Measurements from ENCODE around the gene TP53I13. TPM values are rescaled to one million over a fixed set of nuclear protein-coding genes. Genes with fewer than 3 reads are reported as not detected.

Gene TP53I13
- total and polyA plus RNA-seq, 10 of the 15 experiments (the other 5 are each of a cell fraction or from before 2014, with no cell fraction given), result 0.31 to 45.1 (median 19.5) TPM; not detected in 1

DNA sequence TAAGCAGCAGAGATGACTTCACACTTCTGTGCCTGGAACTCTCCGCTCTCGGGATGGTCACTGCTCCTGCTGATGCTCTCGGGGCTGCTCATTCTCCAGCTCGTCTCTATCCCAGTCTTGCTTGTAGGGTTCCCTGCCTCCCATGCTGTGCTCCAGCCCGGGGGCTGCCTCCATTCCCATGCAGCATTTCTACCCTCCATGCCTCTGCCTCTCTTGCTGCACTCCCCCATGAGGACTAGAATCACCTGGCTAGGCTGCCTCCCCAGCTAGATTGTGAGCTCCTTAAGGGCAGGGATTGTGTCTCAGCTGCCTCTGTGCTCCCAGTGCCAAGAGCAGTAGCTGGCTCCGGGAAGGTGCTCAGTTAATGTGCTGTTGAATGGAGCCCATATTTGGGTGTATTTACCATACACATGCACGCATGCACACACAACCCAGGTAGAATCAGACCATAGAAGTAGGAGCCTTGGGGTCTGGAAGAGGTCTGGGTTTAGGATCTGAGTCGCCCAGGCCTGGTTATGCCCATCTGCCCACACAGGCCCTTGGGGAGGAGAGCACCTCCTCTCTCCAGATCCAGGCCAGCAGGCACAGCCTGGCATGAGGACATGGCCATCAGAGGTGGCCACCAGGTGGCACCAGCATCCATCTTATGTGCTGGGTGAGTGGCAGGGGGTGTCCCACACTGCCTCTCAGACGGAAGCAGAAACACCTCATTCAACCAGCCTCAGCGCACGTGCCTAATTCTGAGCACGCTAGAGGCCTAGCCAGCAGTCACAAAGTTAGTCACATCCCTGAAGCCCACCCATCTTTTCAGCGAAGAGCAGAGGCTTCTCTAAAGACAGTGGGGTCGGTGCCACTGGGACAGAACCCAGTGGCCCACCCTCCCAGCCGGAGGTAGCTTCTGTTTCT, 11.6 kb downstream of the TP53I13 start (continued):
- TF ChIP-seq, protein P1, sequence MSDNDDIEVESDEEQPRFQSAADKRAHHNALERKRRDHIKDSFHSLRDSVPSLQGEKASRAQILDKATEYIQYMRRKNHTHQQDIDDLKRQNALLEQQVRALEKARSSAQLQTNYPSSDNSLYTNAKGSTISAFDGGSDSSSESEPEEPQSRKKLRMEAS (IDR thresholded peaks at IDR 0.05; ENCODE audit: low read depth, low read length), result peak; percentile 91
- TF ChIP-seq ZBED1 (IDR thresholded peaks at IDR 0.05; ENCODE audit: borderline replicate concordance) (no peak), IKZF2 (IDR thresholded peaks at IDR 0.05) (no peak), EZH2 (IDR thresholded peaks at IDR 0.05; ENCODE audit: borderline replicate concordance, control insufficient read depth, low read depth, low read length) (no peak), ZNF274 (IDR thresholded peaks at IDR 0.05; ENCODE audit: insufficient read depth, insufficient read length) (no peak), SUPT20H (IDR thresholded peaks at IDR 0.05; ENCODE audit: borderline replicate concordance, control insufficient read depth, low read depth, low read length) (no peak)
- TF ChIP-seq, protein P2, sequence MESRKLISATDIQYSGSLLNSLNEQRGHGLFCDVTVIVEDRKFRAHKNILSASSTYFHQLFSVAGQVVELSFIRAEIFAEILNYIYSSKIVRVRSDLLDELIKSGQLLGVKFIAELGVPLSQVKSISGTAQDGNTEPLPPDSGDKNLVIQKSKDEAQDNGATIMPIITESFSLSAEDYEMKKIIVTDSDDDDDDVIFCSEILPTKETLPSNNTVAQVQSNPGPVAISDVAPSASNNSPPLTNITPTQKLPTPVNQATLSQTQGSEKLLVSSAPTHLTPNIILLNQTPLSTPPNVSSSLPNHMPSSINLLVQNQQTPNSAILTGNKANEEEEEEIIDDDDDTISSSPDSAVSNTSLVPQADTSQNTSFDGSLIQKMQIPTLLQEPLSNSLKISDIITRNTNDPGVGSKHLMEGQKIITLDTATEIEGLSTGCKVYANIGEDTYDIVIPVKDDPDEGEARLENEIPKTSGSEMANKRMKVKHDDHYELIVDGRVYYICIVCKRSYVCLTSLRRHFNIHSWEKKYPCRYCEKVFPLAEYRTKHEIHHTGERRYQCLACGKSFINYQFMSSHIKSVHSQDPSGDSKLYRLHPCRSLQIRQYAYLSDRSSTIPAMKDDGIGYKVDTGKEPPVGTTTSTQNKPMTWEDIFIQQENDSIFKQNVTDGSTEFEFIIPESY (IDR thresholded peaks at IDR 0.05), result no peak
- TF ChIP-seq, protein P3, sequence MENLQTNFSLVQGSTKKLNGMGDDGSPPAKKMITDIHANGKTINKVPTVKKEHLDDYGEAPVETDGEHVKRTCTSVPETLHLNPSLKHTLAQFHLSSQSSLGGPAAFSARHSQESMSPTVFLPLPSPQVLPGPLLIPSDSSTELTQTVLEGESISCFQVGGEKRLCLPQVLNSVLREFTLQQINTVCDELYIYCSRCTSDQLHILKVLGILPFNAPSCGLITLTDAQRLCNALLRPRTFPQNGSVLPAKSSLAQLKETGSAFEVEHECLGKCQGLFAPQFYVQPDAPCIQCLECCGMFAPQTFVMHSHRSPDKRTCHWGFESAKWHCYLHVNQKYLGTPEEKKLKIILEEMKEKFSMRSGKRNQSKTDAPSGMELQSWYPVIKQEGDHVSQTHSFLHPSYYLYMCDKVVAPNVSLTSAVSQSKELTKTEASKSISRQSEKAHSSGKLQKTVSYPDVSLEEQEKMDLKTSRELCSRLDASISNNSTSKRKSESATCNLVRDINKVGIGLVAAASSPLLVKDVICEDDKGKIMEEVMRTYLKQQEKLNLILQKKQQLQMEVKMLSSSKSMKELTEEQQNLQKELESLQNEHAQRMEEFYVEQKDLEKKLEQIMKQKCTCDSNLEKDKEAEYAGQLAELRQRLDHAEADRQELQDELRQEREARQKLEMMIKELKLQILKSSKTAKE (IDR thresholded peaks at IDR 0.05; ENCODE audit: low read depth, poor library complexity, severe bottlenecking), result no peak
- TF ChIP-seq, protein P4, sequence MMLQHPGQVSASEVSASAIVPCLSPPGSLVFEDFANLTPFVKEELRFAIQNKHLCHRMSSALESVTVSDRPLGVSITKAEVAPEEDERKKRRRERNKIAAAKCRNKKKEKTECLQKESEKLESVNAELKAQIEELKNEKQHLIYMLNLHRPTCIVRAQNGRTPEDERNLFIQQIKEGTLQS (IDR thresholded peaks at IDR 0.05; ENCODE audit: borderline replicate concordance, extremely low read depth, low read depth, low read length), result no peak
- TF ChIP-seq, protein P5, sequence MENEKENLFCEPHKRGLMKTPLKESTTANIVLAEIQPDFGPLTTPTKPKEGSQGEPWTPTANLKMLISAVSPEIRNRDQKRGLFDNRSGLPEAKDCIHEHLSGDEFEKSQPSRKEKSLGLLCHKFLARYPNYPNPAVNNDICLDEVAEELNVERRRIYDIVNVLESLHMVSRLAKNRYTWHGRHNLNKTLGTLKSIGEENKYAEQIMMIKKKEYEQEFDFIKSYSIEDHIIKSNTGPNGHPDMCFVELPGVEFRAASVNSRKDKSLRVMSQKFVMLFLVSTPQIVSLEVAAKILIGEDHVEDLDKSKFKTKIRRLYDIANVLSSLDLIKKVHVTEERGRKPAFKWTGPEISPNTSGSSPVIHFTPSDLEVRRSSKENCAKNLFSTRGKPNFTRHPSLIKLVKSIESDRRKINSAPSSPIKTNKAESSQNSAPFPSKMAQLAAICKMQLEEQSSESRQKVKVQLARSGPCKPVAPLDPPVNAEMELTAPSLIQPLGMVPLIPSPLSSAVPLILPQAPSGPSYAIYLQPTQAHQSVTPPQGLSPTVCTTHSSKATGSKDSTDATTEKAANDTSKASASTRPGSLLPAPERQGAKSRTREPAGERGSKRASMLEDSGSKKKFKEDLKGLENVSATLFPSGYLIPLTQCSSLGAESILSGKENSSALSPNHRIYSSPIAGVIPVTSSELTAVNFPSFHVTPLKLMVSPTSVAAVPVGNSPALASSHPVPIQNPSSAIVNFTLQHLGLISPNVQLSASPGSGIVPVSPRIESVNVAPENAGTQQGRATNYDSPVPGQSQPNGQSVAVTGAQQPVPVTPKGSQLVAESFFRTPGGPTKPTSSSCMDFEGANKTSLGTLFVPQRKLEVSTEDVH (IDR thresholded peaks at IDR 0.05; ENCODE audit: low read depth, partially characterized antibody), result no peak
